ENCODE results near the gene ATP2B3.

ATP2B3 gene

DNA sequence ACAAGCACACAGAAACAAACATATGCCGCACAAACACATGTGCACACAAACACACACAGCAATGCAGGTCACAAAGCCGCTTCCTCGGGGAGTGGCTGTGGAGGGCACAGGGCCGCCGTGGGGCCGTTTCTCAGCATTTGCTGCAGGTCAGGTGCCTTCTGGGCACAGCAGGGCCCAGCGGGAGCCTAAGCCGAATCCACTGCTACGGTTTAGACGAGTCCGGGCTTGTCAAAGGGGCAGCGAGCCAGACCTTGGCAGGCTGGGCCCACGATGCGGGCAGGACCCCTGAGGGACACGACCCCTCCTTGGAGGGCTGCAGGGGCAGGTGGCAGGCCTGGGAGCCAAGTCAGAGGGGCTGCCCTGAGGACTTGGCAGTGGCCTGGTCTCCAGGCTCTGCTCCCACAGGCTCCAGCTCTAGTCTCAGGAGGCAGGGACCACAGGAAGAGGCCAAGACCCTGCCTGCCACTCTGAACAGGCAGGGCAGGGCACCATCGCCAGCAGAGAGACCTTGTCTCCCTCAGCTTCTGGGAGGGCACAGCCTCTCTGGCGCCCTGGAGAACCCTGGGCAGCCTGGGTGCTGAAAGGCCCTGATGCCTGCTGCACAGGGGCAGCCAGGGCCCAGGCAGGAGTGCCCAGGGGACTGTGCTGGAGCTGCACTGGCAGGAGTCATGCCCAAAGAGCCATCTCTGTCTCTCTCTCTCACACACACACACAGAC, 5.5 kb upstream of the ATP2B3 start:
- DNase-seq = peak; percentile 64

DNA sequence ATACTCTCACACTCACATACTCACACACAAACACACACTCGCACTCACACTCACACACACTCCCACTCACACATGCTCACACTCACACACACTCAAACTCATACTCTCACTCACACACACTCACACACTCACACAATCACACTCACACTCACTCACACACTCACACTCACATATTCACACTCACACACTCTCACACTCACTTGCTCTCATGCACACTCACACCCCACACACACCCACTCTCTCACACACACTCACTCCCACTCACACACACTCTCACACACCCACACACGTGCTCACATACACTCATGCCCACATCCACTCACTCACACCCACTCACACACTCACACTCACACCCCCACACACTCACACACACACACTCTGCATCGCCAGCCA, 4.9 kb upstream of the ATP2B3 start:
- DNase-seq = no peak

DNA sequence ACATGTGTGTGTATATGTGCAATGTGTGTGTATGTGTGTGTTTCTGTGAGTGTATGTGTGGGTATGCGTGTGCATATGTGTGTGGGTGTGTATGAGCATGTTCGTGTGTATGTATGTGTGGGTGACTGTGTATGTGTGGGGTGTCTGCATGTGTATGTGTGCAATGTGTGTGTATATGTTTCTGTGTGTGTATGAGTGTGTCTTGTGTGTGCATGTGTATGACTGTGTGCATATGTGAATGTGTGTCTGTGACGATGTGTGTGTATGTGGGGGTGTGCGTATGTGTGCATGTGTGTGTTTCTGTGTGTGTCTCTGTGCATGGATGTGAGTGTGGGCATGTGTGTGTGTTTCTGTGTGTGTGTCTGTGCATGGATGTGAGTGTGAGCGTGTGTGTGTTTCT, 4.2 kb upstream of the ATP2B3 start:
- DNase-seq = no peak

DNA sequence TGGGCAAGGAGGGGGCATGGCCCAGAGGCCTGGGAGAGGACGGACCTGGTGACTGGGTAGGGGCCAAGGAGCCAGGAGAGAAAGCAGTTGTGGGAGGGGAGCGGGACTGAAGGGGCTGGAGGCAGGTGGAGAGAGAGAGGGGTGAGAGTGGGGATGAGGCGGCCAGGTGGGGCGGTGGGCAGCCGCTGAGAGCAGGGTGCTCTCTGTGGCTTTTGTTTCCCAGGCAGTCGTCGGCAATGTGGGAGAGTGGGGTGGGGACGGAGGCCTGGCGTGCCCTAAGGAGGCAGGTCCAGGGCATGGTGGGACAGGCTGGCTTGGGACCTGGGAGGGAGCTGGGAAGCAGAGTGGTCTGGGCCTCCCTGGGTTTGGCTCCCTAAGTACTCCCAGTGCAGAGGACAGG, 3.2 kb upstream of the ATP2B3 start:
- no peak for DNase-seq

DNA sequence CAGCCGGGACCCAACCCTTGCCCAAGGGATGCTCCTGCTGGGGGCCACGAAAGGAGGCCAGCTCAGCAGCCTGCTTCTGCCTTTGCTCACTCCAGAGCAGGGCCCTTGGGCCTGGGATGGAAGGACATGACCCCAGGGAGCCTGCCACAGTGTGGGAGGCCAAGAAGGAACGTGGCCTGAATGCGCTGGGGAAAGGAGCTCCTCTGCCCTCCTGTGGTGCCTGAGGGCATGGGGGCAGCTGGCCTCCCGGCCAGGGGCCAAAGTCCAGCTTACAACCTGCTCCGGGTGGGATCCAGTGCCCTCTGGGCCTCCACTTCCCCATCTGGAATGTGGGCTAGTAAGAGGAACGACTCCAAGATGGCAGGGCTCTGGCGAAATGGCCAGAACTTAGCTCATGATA, 2.0 kb upstream of the ATP2B3 start:
- DNase-seq = no peak

DNA sequence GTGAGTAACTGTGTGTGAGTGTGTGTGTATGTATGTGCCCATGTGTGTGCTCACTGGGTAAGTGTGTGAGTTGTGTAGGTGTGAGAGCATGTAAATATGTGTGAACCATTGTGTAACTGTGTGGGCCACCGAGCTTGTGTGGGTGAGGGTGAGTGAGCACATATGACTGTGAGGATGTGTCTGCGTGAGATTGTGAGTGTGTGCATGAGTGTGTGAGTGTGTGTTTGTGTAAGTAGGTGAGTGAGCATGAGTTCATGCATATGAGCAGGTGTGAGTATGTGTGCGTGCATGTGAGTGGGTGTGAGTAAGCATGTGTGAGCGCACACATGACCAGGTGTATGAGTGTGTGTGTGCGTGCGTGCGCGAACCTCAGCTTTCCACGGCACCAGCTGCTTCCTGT, 1.4 kb upstream of the ATP2B3 start:
- DNase-seq = no peak

DNA sequence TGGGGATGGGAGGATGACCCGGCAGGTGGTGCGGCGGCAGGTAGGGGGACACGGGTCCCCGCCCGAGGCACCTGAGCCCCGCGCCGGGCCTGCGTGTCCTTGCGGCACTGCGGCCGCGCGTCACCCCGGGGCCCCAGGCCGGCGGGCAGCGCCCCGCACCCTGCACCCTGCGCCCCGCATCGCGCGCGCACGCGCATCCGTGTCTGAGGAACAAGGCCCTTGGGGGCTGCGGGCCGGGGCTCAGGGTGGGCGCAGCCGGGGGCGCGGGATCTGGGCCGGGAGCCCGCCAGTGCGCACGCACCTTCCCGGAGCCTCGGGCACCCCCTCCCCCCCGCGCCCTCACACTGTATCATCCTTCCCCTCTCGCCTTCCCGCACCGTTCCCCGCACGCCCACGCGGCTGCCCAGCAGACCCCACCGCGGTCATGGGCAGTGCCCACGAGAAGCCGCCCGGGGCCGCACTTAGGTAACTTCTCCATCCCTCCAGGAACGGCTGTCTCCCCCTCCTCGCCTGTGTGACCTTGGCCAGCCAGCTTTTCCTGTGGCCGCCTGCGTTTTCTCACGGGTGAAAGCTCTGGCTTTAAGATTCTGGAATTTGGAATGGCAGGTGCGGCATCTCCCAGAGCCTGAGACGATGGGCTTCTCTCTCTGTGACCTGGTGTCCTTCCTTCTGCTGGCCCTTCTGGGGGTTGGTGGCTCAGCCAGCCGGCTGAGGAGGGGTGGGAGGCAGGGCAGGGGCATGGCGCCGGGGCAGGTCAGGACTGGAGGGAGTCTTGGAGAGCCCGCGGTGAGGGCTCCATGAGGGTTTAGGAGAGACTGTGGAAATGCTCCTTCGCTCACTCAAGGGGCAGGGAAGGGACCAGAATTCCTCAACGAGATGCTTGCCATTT, 748 bp downstream of the ATP2B3 start:
- DNase-seq = no peak

DNA sequence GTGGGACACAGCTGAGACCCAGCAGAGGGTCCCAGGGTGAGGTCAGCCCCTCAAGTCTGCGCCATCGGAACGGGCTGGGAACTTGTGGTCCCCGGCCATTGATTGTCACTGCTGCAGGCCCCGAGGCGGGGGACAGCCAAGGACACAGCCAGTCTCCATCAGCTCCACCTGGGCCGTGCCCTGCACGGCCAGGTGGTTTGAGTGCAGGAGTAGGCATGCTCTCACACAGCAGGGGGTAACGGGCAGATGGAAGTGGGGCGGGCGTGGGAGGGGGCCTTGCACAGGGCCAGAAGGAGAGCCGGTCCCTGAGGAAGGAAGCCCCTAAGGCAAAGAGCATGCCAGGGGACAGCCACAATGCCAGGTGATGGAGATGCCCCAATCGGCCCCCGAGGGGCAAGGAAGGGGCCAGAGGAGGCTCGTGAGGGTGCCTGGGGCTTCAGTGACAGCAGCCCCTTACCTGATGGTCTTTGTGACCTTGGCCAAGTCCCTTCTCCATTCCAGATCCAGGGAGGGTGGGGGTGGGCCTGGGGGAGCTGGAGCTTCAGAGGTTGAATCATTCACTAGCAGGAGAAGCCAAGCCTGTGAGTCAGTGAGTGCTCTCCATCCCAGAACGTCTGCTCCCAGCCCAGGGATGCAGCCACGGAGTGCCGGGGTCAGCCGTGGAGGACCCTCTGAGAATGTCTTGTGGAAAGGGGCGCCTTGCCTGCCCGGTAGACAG, 2.3 kb downstream of the ATP2B3 start:
- no peak for DNase-seq

DNA sequence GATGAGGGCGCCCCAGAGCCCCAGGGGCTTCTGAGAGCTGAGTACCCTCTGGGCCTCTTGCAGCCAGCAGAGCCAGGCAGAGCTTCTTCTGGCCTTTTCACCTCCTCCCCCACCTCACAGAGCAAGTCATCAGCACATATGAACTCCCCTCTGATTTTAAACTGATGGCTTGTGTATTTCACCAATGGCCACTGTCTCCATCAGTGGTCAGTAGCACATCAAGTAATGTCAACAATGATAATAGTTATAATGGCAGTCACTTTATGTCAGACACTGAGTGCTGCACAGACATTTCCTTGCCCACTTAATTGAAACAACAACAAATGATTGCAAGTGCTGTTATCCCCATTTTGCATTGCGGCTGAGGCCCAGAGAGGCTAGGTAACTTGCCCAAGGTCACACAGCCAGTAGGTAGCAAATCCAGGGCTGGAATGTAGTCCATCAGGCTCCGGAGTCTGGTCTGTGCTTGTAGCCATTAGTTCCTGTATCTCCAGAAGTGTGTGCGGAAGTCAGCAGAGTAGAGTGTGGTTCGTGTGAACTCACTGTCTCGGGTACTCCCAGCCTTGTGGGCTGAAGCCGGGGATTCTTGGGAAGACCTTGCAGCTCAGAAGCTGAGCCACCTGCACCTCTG, 3.0 kb downstream of the ATP2B3 start:
- no peak for DNase-seq

DNA sequence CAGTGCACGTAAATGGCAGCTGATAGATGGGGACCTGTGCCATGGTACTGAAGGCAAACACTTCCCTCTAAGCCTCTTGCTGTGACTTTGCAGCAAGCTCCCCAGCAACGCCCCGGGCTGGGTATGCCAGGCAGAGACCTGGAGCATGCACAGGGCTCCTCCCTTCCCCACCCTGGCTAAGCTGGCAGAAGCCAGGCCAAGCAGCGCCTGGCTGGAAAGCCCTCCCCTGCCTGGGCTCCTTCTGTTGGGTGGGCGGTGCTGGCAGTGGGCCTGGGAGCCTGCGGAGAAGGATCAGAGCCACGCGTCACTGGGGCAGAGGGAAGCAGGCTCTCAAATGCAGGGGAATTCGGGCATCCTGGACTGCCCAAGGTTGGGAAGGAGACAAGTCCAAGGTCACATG, 3.6 kb downstream of the ATP2B3 start:
- no peak for DNase-seq

DNA sequence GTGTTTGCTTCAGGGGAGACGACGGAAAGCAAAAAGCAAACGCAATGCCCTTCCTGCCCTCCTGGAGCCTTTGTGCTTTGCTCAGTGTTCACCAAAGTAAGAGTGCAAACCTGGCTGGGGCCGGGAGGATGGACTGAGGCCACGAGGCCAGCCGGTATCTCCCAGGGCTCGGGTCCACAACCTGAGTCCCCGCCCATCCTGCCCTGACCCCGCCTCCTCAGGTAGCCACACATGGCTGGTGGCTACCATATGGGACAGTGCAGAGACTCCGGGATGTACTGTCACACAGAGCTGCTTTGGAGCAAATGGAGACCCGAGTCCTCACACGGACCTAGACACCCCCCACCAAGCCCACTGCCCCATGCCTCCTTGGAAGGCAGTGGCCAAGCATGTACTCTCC, 4.8 kb downstream of the ATP2B3 start:
- no peak for DNase-seq

DNA sequence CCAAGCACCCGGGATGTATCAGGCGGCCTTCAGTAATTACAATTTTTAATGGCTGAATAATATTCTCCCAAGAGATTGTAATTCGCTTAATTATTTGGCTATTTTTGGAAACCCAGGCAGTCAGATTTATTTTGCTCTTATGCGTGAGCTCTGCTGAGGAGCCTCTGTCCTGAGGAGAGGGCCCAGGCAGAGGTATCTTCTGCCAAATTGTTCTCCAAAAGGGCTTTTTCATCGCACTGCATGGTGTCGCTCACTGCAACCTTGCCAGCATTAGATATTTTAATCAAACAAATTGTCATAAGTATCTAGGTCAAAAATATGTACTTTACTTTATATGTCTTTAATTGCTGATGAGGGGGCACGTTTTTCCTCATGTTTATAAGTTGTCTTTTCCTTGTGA, 5.8 kb downstream of the ATP2B3 start:
- no peak for DNase-seq

DNA sequence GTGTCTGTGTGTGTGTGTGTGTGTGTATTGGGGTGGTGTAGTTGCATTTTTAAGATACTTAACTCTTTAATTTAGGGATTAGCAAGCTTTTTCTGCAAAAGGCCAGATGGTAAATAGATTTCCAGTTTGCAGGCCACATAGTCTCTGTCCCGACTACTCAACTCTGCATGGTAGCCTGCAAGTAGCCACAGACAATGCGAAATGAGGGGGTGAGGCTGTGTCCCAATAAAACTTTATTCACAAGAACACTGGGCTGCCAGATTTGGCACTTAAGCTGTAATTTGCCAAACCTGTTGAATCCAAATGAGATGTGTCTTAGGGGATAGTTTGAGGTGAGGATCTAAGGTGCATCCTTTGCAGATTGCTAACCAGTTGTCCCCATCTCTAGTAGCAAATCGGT, 6.8 kb downstream of the ATP2B3 start:
- no peak for DNase-seq

DNA sequence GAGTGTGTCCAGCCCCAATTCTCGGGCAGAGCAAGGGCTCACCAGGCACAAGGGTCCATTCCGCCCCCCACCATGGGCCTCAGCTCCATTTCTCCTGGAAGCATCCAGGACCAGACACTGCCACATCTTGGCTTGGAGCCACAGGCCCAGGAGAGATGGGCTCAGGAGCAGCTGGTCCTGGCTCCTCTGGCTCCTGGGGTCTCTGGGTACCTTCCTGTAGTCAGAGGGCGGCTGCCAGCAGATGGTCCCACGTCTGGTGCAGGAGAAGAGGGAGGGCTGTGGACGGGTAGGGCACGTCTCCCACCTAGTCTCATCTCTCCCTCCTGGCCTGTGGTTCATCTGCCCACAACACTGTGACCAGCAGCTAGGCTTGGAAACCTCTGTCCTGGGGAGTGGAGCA, 8.0 kb downstream of the ATP2B3 start:
- DNase-seq = no peak

DNA sequence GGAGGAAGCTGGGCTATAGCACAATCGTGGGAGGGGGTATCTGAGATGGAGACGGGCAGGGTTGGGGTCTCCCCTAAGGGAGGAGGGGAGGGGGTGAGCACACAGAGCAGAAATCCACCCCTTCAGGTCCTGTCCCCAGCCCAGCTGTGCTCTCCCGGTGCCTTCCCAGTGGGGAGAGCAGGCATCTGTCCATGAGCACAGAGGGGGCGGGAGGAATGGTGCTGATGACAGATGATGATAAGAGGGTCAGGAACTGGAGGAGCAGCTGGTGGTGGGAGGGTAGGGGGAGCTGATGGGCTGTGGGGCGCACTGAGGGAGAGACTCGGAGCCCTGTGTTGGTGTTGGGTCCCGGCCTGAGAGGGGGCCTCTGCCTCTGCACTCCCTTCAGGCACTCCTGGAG, 8.6 kb downstream of the ATP2B3 start:
- no peak for DNase-seq

DNA sequence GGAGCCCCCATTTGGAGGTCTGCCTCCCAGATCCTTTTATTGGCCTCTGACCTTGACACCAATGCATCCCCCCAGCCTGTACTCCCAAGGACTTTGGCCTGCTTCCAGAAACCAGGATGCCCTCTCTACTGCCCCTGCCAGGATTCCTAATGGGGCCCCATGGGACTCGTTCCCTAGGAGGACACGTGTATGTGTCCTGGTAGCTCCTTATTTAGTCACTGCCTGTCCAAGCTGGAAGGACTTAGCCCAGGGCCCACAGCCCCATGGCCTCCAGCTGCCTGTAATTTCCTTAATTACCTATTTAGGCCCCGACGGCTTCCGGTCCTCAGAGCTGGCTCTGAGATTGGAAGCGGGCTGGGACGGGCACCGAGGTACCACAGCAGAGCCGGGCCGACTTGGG, 9.4 kb downstream of the ATP2B3 start:
- DNase-seq = peak; percentile 77

DNA sequence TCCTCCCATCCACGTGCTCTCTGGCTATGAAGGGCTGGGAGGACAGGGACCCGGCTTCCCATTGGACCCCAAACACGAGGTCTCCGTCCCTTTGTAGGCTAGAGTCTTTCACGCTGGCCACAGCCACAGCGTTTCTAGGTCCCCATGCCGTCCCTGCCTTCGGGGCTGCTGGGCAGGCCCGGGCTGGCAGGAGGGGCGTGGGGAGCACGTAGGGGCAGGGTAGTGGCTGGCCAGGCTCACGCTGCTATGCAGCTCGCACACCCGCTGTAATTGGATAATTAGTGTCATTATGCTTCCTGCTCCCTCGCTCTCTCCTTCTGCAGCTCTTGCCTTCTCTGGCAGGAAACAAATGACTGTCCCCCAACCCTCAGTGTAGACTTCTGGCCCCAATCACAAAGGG, 9.8 kb downstream of the ATP2B3 start:
- DNase-seq = peak; percentile 90

DNA sequence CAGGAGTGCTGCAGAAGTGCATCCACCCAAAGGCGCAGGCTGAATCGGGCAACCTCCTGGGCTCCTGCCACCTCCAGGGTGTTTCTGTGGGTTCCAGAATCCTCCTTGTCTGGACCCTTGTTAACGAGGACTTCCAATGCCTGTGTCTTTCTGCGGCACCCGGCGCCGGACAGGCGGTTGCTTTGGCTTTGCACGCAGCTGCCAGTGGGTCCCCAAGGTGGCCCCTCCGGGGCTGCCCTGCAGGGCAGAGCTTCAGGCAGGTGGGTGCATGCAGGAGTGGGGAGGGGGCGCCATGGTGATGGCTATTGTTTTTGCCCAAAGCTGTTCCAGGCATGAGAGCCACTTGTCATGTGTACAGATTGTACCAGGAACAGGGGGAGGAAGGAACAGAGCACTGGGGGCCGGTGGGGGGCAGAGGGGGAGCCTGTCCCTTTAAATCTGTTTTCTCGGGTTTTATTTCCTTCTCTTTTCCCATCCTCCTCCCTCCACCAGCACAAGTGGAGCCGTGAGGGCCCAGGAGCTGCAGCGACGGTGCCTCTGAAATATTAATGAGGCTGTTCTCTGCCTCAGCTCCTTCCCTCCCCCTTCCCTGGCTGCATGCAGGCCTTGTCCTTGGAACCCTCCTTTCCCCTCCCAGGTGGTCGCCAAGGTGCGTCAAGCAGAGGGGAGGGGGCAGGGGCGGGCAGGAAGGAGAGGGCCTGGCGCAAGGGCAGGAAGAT, 13.1 kb downstream of the ATP2B3 start:
- DNase-seq = peak; percentile 76

DNA sequence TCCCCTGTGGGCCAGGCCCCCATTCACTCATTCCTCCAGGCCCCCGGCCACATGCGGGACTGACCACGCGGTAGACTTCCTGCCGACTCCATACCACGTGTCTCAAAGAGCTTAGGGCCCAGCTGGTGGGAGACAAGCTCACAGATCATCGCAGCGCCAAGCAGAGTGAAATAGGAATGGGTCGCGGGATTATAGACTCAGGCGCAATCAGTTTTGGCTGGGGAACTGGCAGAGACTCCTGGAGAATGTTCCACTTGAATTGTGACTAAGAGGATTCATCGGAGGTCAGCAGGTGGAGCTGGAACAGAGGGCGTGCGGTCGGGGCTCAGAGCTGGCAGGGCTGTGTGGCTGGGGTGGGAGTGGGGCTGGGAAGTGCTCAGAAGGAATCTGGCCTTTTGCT, 15.6 kb downstream of the ATP2B3 start:
- no peak for DNase-seq

DNA sequence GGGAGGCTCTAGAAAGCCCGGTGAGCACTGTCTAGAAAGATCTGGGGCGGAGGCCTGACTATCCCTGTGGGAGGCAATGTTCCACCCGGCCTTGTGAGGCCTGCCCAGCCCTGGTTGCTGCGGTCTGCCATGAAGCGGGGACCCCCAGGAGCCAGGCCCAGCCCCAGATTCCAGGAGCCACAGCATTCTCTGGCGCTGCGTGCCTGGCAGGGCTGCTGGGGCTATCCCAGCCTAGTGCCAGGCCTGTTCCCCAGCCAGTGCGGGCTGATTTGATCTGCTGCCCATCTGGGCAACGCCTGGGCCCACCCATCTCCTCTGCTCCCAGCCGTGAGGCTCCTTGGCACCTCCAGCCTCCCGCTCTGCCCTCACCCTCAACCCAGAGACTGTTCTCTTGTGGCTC, 19.6 kb downstream of the ATP2B3 start:
- DNase-seq = no peak

DNA sequence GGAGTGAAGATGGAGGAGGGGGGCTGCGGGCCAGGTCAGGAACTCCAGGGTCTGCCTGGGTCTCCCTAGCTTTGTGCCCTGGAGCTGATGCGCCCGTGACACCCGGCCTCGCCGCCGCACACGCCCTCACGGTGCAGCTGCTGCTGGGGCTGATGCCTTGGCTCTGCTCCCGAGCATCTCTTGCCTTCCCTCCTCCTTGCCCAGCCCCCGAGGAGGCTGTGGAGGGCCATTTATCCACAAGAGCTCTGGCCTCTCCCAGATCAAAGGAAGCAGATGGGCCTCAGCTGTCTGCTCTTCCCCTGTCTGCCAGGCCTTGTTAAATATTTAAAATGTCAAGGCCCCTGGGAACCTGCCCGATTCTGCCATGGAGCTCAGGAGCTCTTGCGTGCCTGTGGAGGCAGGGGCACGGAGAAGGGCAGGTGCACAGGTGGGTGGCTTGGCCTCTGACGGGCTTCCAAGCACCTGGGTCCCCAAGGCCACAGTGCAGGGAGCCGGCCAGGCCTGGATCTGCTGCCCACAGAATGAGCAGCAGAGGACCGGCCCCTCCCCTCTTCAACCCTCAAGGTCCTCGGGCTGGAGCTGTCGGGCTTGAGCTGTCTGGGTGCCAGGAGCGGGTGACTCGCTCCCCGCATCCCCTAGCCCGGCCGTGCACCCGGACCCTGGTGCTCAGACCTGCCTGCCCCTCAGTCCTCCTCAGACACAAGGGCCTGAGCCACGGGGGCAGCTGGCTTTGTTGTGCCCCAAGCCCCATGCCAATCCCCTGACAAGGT, 20.3 kb downstream of the ATP2B3 start:
- peak; percentile 85 for DNase-seq

DNA sequence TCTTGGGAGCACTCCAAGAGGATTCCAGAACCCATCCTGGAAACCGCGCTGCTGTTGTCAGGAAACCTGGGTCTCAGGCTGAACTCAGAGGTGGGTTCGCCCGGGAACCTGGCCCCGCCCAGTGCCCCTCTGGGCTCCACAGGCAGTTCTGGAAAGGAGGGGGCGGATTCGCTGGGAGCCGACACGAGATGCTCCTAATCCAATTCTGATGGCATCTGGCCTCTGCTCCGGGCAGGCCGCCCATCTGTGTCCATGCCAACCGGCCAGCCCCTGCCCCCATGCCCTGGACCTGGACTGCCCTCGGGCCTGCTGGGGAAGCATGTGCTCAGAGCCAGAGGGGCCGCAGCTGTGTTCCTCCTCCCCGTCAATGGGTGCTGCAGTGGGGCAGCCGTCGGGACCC, 21.0 kb downstream of the ATP2B3 start:
- no peak for DNase-seq

All from NCI-H1105 (cell line).